Stimulated activated naive CD8-positive, alpha-beta T cell treated with anti-CD3 and anti-CD28 coated beads, Interleukin-15, Interleukin-2, amounts not matched to agents 100 ng/mL and 50 ng/mL, for 24 hours (primary cell): ENCODE measurements around the gene MAEL.

Source experiments
- H3K27ac Mint-ChIP-seq: one replicate; pipeline ENCODE4 v1.8.0; 2021; ENCODE audit warnings: mild to moderate bottlenecking, mixed read lengths
- H3K27me3 Mint-ChIP-seq: one replicate; pipeline ENCODE4 v1.8.0; 2021; ENCODE audit warnings: mixed read lengths
- H3K36me3 Mint-ChIP-seq: one replicate; pipeline ENCODE4 v1.8.0; 2021; ENCODE audit warnings: low read depth, mixed read lengths
- H3K4me1 Mint-ChIP-seq: one replicate; pipeline ENCODE4 v1.8.0; 2021; ENCODE audit warnings: low read depth, mixed read lengths
- H3K4me3 Mint-ChIP-seq: one replicate; pipeline ENCODE4 v1.8.0; 2021; ENCODE audit warnings: mild to moderate bottlenecking, mixed read lengths
- H3K9me3 Mint-ChIP-seq: one replicate; pipeline ENCODE4 v1.8.0; 2021; ENCODE audit warnings: mixed read lengths

MAEL gene

DNA sequence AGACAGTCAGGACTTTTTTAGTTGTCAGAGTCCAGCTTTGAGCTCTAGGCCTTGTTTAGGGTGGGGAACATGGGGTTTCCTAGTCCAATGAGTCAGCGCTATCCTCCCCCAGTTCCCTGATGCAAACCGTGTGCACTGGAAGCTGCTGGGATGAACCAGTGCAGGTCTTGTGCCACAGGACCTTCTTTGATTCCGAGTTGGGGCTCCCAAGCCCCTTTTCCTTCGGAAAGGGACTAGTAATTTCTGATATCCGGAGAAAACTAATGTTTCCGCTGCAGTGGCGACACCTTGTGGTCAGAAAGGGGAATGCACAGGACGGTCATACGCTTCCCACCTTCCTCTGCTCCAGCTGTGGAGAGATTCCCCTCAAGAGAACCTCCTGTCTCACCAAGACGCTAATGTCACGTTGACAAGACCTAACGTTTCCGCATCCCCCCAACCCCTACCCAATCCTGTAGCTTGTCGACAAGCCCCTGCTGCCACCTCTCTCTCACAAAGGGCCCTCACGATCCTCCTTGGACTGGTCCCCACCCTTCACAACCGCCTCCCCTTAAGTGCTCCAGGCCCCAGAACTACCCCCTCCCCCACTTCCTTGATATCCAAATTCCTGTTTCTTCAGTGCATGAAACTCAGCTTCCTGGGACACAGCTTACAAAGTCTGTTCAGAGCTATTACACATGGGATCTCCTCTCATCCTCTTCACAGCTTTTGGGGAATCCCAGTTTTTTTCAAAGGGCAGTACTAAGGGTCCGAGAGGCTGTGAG, 70.1 kb downstream of the MAEL start:
- H3K27ac Mint-ChIP-seq: peak overlapping the region; percentile 24
- H3K9me3 Mint-ChIP-seq: no peaks in the 10 kb centered on the region
- H3K27me3 Mint-ChIP-seq: no peaks in the 10 kb centered on the region
- H3K36me3 Mint-ChIP-seq: no peaks in the 10 kb centered on the region
- no peak overlapping the region for H3K4me3 Mint-ChIP-seq
- peaks cover 8% of the 10 kb centered on the region for H3K4me1 Mint-ChIP-seq

DNA sequence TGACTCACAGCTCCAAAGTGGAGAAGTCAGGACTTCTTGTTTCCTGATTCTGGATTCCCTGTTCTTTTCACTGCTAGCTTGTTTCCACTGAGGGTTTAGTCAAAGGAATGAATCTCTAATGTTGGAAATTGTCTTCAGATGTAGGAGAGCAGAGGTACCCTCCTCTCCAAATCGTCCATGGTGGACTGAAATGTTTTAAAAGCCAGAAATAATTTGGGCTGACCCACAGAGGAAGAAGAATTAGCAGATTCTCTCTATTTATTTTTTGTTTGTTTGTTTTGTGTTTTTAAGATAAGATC, 70.7 kb downstream of the MAEL start:
- no peaks in the 10 kb centered on the region for H3K36me3 Mint-ChIP-seq
- no peak overlapping the region for H3K4me3 Mint-ChIP-seq
- H3K9me3 Mint-ChIP-seq: no peaks in the 10 kb centered on the region
- no peak overlapping the region for H3K27ac Mint-ChIP-seq
- peaks cover 8% of the 10 kb centered on the region for H3K4me1 Mint-ChIP-seq
- no peaks in the 10 kb centered on the region for H3K27me3 Mint-ChIP-seq

DNA sequence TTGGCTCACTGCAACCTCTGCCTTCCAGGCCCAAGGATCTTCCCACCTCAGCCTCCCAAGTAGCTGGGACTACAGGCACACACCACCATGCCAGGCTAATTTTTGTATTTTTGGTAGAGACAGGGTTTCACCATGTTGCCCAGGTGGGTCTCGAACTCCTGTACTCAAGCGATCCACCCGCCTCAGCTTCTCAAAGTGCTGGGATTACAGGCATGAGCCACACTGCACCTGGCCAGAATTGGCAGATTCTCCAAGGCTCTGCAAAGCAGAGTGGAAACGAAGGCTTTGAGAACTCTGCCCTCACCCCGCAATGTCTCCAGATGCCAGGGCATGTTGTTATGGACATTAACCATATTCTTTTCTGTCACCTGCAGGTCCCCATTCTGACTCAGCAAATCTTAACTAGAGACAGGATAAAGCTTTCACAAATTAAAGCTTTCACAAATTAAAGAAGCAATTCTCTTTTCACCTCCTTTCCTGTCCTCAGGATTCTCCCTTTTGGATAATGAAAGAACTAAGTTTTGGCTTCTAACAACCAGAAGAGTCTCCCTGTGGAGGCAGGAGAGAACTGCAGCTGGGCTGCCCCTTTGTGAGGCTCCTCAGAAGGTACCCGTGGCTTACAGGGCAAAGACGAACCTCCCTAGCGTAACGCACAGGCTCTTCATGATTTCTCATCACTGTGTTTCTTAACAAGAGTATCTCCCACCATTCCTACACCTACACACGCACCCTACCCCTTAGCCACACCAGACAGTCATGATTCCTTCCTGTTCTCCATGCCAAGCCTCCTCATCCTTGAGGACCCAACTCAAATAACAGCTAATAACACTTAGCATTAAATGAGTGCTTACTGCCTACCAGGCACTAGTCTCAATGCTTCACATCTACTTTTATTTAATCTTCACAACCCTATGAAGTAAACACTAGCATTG, 71.3 kb downstream of the MAEL start:
- Mint-ChIP-seq H3K27me3 (no peaks in the 10 kb centered on the region), H3K9me3 (no peaks in the 10 kb centered on the region), H3K27ac (no peak overlapping the region), H3K4me3 (no peak overlapping the region), H3K4me1 (peaks cover 8% of the 10 kb centered on the region), H3K36me3 (no peaks in the 10 kb centered on the region)

DNA sequence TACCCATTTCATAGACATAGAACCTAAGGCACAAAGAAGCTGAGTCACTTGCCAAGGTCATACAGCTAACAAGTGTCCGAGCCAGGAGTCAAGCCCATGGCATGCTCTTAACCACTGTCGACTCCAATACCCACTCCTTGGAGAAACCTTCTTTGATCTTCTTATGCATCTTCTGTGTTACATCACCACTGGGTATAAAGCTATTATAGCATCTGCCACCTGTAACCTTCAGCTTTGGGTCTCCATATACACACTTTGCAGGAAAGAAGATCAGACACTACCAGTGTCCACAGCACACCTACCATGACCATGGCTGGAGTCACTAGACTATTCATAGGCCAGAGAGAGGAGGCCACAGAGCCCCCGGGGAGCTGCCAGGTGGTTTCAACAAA, 72.0 kb downstream of the MAEL start:
- Mint-ChIP-seq H3K9me3 (no peaks in the 10 kb centered on the region), H3K27me3 (no peaks in the 10 kb centered on the region), H3K36me3 (no peaks in the 10 kb centered on the region), H3K4me3 (no peak overlapping the region), H3K27ac (no peak overlapping the region), H3K4me1 (peaks cover 8% of the 10 kb centered on the region)

DNA sequence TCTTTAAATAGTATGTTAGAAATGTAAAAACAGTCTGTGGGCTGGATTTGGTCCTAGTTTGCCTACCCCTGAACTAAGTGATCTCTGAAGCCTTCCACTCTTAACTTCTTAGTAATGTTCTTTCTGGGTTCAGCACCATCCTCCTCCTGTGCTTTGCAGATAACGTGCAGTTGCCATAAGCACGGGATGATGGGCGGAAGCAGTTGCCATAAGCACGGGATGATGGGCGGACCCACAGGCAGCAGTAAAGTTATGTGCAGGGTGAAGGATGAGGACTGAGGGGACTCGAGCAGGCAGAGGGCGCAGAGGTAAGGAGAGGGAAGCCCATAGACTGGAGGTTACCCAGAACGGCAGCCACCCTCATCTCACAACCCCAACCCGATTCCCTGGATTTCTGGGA, 75.5 kb downstream of the MAEL start:
- no peaks in the 10 kb centered on the region for H3K9me3 Mint-ChIP-seq
- H3K4me1 Mint-ChIP-seq: no peaks in the 10 kb centered on the region
- H3K4me3 Mint-ChIP-seq: no peak overlapping the region
- H3K27me3 Mint-ChIP-seq: no peaks in the 10 kb centered on the region
- no peak overlapping the region for H3K27ac Mint-ChIP-seq
- H3K36me3 Mint-ChIP-seq: no peaks in the 10 kb centered on the region

DNA sequence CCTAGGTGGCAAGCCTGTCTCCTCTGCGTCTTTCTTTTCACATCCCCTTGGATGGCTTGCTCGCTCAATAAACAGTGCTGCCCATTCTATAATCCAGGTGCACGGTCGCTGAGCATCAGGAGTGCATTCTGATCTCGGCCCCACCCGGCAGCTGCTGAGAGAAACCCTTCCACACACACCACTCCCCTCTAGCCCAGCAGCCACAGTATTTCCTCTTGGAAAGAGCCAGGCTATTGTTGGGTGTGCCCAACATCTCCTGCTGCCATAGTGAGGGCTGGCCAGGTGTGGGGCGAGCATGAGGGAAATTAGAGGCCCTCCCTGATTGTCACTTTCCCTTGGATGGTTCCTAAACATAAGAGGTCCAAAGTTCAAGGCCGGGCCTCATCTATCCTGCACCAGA, 76.4 kb downstream of the MAEL start:
- Mint-ChIP-seq H3K27me3 (no peaks in the 10 kb centered on the region), H3K4me3 (no peak overlapping the region), H3K9me3 (no peaks in the 10 kb centered on the region), H3K36me3 (no peaks in the 10 kb centered on the region), H3K27ac (no peak overlapping the region), H3K4me1 (no peaks in the 10 kb centered on the region)

DNA sequence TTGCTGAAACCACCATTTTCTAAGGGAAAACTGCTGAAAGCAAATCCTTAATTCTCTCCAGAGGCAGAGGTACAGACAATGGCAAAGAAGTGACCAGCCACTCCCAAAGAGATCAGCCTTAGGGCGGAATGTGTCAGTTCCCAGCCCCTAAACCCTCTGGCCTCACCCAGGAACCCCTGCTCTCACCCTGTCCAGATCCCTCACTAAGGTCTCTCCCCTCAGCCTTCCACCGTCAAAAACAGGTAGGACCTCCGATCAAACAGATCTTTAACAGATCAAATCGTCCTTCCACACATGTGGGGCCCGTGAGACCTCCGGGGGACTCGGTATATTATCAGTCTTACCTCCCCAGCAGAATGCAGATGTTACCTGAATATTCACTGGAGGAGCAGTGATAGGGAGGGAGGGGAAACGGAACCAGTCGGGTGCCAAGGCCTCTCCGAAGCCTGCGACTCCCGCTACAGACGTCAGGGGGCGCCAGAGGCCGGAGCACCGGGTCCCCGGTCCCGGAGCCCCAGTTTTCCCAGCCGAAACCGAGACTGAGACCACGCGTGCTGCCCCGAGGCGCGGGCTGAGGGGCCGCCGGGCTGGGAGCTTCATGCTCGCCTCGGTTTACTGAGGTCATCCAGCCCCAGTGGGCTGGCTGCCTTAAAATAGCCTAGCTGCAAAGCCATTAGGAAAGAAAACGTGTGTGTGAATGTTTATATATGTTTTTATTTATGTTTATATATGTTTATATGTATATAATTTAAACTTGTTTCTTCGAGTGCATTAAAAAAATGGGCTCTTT, 77.4 kb downstream of the MAEL start:
- Mint-ChIP-seq H3K4me3 (peak overlapping the region; percentile 43), H3K36me3 (no peaks in the 10 kb centered on the region), H3K27ac (no peak overlapping the region), H3K27me3 (no peaks in the 10 kb centered on the region), H3K9me3 (no peaks in the 10 kb centered on the region), H3K4me1 (no peaks in the 10 kb centered on the region)

DNA sequence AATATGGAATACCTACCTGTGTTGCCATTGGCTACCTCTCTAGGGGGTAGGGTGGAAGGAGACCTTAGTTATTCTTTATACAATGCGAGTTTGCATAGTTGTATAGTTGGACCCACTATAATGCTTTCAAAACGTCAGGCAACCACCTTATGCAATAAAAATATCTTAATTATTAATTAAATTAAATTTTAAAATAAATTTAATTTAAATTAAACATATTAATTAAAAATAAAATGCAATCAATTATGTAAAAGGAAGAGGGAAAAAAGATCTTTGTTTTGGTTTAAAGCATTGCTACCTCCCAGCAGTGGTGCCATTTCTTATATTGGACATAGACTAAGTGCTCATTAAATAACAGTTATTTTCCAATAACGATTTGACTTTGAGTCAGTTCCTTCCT, 78.8 kb downstream of the MAEL start:
- Mint-ChIP-seq H3K4me3 (no peak overlapping the region), H3K27me3 (no peaks in the 10 kb centered on the region), H3K4me1 (no peaks in the 10 kb centered on the region), H3K9me3 (no peaks in the 10 kb centered on the region), H3K27ac (no peak overlapping the region), H3K36me3 (no peaks in the 10 kb centered on the region)

DNA sequence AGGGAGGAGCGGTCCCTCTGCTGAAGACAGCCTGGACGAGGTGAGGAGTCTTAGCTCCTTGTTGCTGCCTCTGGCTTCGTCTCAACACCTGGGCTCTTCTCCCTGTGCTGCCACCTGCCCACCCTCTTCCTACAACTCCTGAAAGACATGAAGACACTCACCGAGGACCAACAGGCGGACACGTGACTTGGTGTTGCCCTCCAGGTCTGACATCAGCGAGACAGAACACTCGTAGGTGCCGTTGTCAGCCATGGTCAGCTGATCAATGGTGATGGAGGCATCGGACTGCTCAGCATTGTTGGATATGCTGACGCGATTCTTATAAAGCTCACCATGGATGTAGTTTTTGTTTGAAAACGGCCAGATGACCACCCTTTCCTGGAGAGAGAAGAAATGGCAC, 79.7 kb downstream of the MAEL start:
- Mint-ChIP-seq H3K4me3 (no peak overlapping the region), H3K36me3 (no peaks in the 10 kb centered on the region), H3K9me3 (no peaks in the 10 kb centered on the region), H3K27ac (no peak overlapping the region), H3K4me1 (no peaks in the 10 kb centered on the region), H3K27me3 (no peaks in the 10 kb centered on the region)

DNA sequence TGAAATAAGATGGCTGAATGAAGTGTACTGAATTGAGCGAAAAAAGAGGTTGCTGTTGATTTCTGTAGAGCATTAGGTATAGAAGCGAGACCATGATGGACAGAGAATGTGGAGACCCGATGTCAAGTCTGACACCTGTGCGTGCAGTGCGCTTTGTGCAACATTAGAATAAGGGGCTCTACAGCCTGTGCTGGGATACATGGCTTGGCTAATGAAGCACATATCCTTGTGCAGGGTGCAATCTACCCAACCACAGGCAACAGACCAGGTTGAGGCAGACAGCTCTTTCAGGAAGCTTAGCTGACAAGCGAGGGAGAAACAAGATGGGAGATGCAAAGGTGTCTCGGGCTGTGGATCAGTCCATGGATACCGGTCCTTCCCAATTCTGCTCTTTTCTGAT, 82.2 kb downstream of the MAEL start:
- H3K27me3 Mint-ChIP-seq: no peaks in the 10 kb centered on the region
- no peak overlapping the region for H3K4me3 Mint-ChIP-seq
- no peak overlapping the region for H3K27ac Mint-ChIP-seq
- H3K4me1 Mint-ChIP-seq: peaks cover 13% of the 10 kb centered on the region
- no peaks in the 10 kb centered on the region for H3K9me3 Mint-ChIP-seq
- H3K36me3 Mint-ChIP-seq: no peaks in the 10 kb centered on the region
